Spleen (tissue), 7 donors: ENCODE measurements around the gene ZNHIT2.

Experiments
- POLR2A ChIP-seq, 3 donors: fragments of 450-650 bp; IDR thresholded peaks; one replicate each; pipeline ENCODE4 v1.5.1; 2017; ENCODE audit warnings: antibody characterized with exemption in 3 of 3, mild to moderate bottlenecking in 1 of 3
- POLR2AphosphoS5 ChIP-seq, 3 donors: sonication (generic); formaldehyde crosslinking; IDR thresholded peaks; one replicate each; pipeline ENCODE4 v1.5.1; 2017; ENCODE audit warnings: antibody characterized with exemption in 3 of 3
- TF ChIP-seq, protein P1 (sequence below), 11 experiments: fragments of 200-600 bp in 7 of 11; fragments of 450-650 bp in 4 of 11; sonication (generic) in 4 of 11; IDR thresholded peaks in 8 of 11; conservative IDR thresholded peaks in 3 of 11; 1 replicate in 7 of 11; 2 replicates in 4 of 11; pipeline versions ENCODE4 v1.4.0 to v1.8.0; 2016 to 2021; ENCODE audit warnings: antibody characterized with exemption in 11 of 11, inconsistent platforms in 4 of 11, mild to moderate bottlenecking in 1 of 11
- donor health status: DM: no; HTN: no; CAD: no; lungs with moderate emphysema.
- donor health status: DM: no; HTN: no; CAD: no.
- donor health status: DM: no; HTN: no; CAD: no.

DNA sequence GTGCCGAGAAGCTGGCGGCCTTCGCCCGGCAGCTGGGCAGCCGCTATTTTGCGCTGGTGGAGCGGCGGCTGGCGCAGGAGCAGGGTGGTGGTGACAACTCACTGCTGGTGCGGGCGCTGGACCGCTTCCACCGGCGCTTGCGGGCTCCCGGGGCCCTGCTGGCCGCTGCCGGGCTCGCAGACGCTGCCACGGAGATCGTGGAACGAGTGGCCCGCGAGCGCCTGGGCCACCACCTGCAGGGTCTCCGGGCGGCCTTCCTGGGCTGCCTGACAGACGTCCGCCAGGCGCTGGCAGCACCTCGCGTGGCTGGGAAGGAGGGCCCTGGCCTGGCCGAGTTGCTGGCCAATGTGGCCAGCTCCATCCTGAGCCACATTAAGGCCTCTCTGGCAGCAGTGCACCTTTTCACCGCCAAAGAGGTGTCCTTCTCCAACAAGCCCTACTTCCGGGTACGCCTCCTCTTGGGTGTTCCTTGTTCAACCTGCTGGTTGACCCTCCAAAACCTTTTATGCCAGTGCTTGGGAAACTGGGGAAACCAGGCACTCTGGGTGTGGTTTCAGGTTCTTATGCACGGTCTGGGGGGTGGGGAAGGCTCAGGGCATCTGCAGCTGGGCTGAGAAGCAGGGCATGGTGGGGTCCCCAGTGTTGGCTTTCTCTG, 8.9 kb downstream of the ZNHIT2 start:
- TF ChIP-seq, protein P1, sequence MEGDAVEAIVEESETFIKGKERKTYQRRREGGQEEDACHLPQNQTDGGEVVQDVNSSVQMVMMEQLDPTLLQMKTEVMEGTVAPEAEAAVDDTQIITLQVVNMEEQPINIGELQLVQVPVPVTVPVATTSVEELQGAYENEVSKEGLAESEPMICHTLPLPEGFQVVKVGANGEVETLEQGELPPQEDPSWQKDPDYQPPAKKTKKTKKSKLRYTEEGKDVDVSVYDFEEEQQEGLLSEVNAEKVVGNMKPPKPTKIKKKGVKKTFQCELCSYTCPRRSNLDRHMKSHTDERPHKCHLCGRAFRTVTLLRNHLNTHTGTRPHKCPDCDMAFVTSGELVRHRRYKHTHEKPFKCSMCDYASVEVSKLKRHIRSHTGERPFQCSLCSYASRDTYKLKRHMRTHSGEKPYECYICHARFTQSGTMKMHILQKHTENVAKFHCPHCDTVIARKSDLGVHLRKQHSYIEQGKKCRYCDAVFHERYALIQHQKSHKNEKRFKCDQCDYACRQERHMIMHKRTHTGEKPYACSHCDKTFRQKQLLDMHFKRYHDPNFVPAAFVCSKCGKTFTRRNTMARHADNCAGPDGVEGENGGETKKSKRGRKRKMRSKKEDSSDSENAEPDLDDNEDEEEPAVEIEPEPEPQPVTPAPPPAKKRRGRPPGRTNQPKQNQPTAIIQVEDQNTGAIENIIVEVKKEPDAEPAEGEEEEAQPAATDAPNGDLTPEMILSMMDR (IDR thresholded peaks at IDR 0.05 in 8 of 11, conservative IDR thresholded peaks at IDR 0.05 in 3 of 11), result peak in 1 of 11 experiments; percentile 11
- TF ChIP-seq POLR2AphosphoS5 (IDR thresholded peaks at IDR 0.05) (peak in 1 of 3 donors; percentile 3), POLR2A (IDR thresholded peaks at IDR 0.05) (no peak)
